Measurements from ENCODE around the gene SGO2.
A peak's percentile ranks its signal among the peaks of the same experiment; 100 is the strongest.

SGO2 gene

DNA sequence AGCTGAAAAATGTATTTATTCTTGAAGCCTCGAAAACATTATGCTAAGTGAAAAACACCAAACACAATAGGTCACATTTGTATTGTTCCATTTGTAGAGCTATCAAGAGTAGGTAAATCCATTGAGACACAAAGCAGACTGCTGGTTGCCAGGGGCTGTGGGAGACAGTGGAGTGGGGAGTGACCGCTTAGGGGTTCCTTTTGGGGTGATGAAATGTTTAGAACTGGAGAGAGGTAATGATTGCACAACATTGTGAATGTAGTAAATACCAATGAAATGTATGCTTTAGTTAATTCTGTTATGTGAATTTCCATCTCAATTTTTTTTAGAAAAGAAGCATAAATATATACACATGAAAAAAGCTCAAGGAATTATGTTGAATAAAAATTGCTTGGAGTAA lies 32.0 kb upstream of the SGO2 start:
- H3K79me2 ChIP-seq (ENCODE audit: control insufficient read depth, insufficient read depth, low read length) = no peaks in the 10 kb centered on the region
- H2BK120ac ChIP-seq (ENCODE audit: low read depth, low read length) = no peak overlapping the region
- no peak overlapping the region for H4K8ac ChIP-seq (ENCODE audit: low read depth, low read length)
- no peaks in the 10 kb centered on the region for H3K27me3 ChIP-seq (ENCODE audit: insufficient read depth, low read length, poor library complexity)
- no peaks in the 10 kb centered on the region for H3K4me1 ChIP-seq (ENCODE audit: control insufficient read depth, low read depth, low read length)
- no peak overlapping the region for H2BK5ac ChIP-seq (ENCODE audit: low read length)
- H4K5ac ChIP-seq (ENCODE audit: low read length) = no peak overlapping the region
- no peak overlapping the region for H3K18ac ChIP-seq (ENCODE audit: low read length)
- no peak overlapping the region for H3K9ac ChIP-seq (ENCODE audit: low read length)
- DNase-seq = no peak
- no peak overlapping the region for H3K23ac ChIP-seq (ENCODE audit: low read length)
- H3K4me2 ChIP-seq (ENCODE audit: low read length) = no peak overlapping the region
- no CpG with 5 or more reads among the region's 2 CpGs for WGBS (ENCODE audit: extremely low coverage, insufficient coverage, low lambda C conversion rate)
- no peaks in the 10 kb centered on the region for H3K79me1 ChIP-seq (ENCODE audit: low read length)
- no peak overlapping the region for H3K56ac ChIP-seq (ENCODE audit: low read length)
- no peak overlapping the region for H2BK15ac ChIP-seq (replicated peaks; ENCODE audit: low read depth)
- no peak overlapping the region for H3K4me3 ChIP-seq (ENCODE audit: low read length)
- no peak overlapping the region for H3K27ac ChIP-seq (ENCODE audit: low read depth, low read length)
- no peak overlapping the region for H3K4ac ChIP-seq (ENCODE audit: low read depth, low read length)
- H2AK5ac ChIP-seq (ENCODE audit: low read length) = no peak overlapping the region
- H3K36me3 ChIP-seq (ENCODE audit: control insufficient read depth, insufficient read depth, low read length) = no peaks in the 10 kb centered on the region

DNA sequence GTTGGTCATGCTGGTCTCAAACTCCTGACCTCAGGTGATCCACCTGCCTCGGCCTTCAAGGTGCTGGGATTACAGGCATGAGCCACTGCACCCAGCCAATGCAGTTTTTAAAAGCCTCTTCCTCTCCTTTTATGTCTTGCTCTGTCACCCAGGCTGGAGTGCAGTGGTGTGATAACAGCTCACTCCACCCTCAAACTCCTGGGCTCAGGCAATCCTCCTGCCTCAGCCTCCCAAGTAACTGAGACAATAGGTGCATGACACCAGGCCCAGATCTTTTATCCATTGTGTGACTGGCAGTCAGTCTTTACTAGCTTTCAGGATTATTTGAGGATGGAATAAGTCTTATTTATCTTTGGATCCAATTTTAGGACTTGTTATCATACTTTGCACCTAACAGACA lies 29.3 kb upstream of the SGO2 start:
- Histone ChIP-seq H2BK5ac (ENCODE audit: low read length) (no peak overlapping the region), H3K4ac (ENCODE audit: low read depth, low read length) (no peak overlapping the region), H3K9ac (ENCODE audit: low read length) (no peak overlapping the region), H3K27ac (ENCODE audit: low read depth, low read length) (no peak overlapping the region), H4K8ac (ENCODE audit: low read depth, low read length) (no peak overlapping the region), H3K18ac (ENCODE audit: low read length) (no peak overlapping the region), H2BK15ac (replicated peaks; ENCODE audit: low read depth) (no peak overlapping the region), H2BK120ac (ENCODE audit: low read depth, low read length) (no peak overlapping the region), H3K27me3 (ENCODE audit: insufficient read depth, low read length, poor library complexity) (no peaks in the 10 kb centered on the region), H4K5ac (ENCODE audit: low read length) (no peak overlapping the region), H2AK5ac (ENCODE audit: low read length) (no peak overlapping the region), H3K79me2 (ENCODE audit: control insufficient read depth, insufficient read depth, low read length) (no peaks in the 10 kb centered on the region), H3K4me3 (ENCODE audit: low read length) (no peak overlapping the region), H3K4me2 (ENCODE audit: low read length) (no peak overlapping the region), H3K36me3 (ENCODE audit: control insufficient read depth, insufficient read depth, low read length) (no peaks in the 10 kb centered on the region), H3K4me1 (ENCODE audit: control insufficient read depth, low read depth, low read length) (no peaks in the 10 kb centered on the region), H3K79me1 (ENCODE audit: low read length) (no peaks in the 10 kb centered on the region), H3K56ac (ENCODE audit: low read length) (no peak overlapping the region), H3K23ac (ENCODE audit: low read length) (no peak overlapping the region)
- DNase-seq = no peak
- WGBS (ENCODE audit: extremely low coverage, insufficient coverage, low lambda C conversion rate) = no CpG with 5 or more reads among the region's 1 CpG

DNA sequence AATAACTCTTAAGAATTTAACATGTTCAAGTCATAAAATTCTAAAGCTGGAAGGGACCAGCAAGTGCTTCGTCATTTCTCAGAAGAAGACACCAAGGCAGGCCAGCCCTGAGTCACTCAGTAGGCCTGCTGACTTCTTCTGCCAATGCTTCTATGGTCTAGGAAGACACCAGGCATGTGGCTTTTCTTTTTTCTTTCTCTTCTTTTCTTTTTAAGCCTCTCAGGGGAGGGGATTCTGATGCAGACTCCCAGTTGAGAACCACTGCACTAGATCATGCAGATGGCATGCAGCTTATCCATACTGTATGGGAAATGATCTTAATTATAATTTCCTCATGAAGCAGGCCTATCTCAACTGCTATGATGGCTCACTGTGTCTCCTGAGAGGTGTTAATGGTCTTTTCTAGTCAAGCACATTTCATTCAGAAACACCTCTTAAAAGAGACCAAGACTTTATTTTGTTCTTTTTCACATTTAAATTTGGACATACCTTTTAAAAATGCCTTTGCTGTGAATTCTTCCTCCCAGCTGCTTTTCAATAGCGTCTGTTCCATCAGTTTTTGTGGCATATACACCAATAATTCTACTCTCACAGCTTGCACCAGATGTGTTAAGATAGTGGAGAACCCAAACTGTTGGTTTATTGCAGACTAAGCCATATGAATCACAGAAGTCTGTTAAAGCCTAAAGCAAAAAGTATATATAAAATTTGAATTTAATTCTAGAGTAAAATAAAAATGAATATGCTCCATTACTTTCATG lies 27.4 kb upstream of the SGO2 start:
- Histone ChIP-seq H3K4ac (ENCODE audit: low read depth, low read length) (no peak overlapping the region), H2AK5ac (ENCODE audit: low read length) (no peak overlapping the region), H2BK120ac (ENCODE audit: low read depth, low read length) (no peak overlapping the region), H3K36me3 (ENCODE audit: control insufficient read depth, insufficient read depth, low read length) (no peaks in the 10 kb centered on the region), H3K4me3 (ENCODE audit: low read length) (no peak overlapping the region), H3K79me1 (ENCODE audit: low read length) (no peaks in the 10 kb centered on the region), H3K9ac (ENCODE audit: low read length) (no peak overlapping the region), H3K56ac (ENCODE audit: low read length) (no peak overlapping the region), H3K4me2 (ENCODE audit: low read length) (no peak overlapping the region), H2BK5ac (ENCODE audit: low read length) (no peak overlapping the region), H3K79me2 (ENCODE audit: control insufficient read depth, insufficient read depth, low read length) (no peaks in the 10 kb centered on the region), H3K27ac (ENCODE audit: low read depth, low read length) (no peak overlapping the region), H2BK15ac (replicated peaks; ENCODE audit: low read depth) (no peak overlapping the region), H3K18ac (ENCODE audit: low read length) (no peak overlapping the region), H3K23ac (ENCODE audit: low read length) (no peak overlapping the region), H4K5ac (ENCODE audit: low read length) (no peak overlapping the region), H3K27me3 (ENCODE audit: insufficient read depth, low read length, poor library complexity) (no peaks in the 10 kb centered on the region), H3K4me1 (ENCODE audit: control insufficient read depth, low read depth, low read length) (no peaks in the 10 kb centered on the region), H4K8ac (ENCODE audit: low read depth, low read length) (no peak overlapping the region)
- peak; percentile 52 for DNase-seq
- no CpG with 5 or more reads among the region's 2 CpGs for WGBS (ENCODE audit: extremely low coverage, insufficient coverage, low lambda C conversion rate)

DNA sequence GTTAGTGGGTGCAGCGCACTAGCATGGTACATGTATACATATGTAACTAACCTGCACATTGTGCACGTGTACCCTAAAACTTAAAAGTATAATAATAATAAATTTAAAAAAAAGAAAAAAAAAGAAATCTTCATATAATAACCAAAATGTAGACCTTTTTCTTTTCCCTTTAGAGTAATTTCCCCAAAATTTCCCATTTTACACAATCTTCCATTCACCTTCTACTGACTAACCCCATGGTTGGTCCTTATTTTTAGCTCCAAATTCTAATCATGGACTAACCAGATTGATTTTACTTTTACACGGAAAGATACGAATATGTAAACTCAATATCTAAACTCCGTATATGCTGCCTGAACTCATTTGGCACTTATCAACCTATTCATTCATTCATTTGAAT lies 23.8 kb upstream of the SGO2 start:
- Histone ChIP-seq H3K4ac (ENCODE audit: low read depth, low read length) (no peak overlapping the region), H2BK120ac (ENCODE audit: low read depth, low read length) (no peak overlapping the region), H3K56ac (ENCODE audit: low read length) (no peak overlapping the region), H3K23ac (ENCODE audit: low read length) (no peak overlapping the region), H3K36me3 (ENCODE audit: control insufficient read depth, insufficient read depth, low read length) (no peaks in the 10 kb centered on the region), H3K18ac (ENCODE audit: low read length) (no peak overlapping the region), H3K4me2 (ENCODE audit: low read length) (no peak overlapping the region), H3K79me2 (ENCODE audit: control insufficient read depth, insufficient read depth, low read length) (no peaks in the 10 kb centered on the region), H4K8ac (ENCODE audit: low read depth, low read length) (no peak overlapping the region), H4K5ac (ENCODE audit: low read length) (no peak overlapping the region), H3K27me3 (ENCODE audit: insufficient read depth, low read length, poor library complexity) (no peaks in the 10 kb centered on the region), H2BK5ac (ENCODE audit: low read length) (no peak overlapping the region), H2AK5ac (ENCODE audit: low read length) (no peak overlapping the region), H3K4me1 (ENCODE audit: control insufficient read depth, low read depth, low read length) (no peaks in the 10 kb centered on the region), H3K27ac (ENCODE audit: low read depth, low read length) (no peak overlapping the region), H3K4me3 (ENCODE audit: low read length) (no peak overlapping the region), H3K9ac (ENCODE audit: low read length) (no peak overlapping the region), H2BK15ac (replicated peaks; ENCODE audit: low read depth) (no peak overlapping the region), H3K79me1 (ENCODE audit: low read length) (no peaks in the 10 kb centered on the region)
- DNase-seq = no peak
- WGBS (ENCODE audit: extremely low coverage, insufficient coverage, low lambda C conversion rate) = no CpG with 5 or more reads among the region's 5 CpGs

DNA sequence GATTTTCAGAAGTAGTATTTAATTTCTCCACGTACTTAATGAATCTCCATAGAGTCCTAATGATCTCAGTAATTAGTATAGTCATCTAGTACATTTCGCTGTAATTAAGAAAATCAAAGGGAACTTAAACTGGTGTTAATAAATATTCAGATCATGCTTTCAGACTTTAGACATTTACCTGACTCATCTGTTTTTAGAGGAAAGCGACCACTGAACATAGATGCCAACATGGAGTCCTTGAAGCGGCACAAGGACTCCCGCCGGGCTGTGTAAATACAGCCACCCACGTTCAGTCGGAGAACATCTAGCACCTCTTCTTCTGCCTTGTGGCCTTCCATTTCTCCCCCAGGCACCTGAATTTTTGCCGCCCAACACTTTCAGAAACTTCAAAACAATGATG lies 19.3 kb upstream of the SGO2 start:
- H3K4me1 ChIP-seq (ENCODE audit: control insufficient read depth, low read depth, low read length) = peaks cover 4% of the 10 kb centered on the region
- no peaks in the 10 kb centered on the region for H3K36me3 ChIP-seq (ENCODE audit: control insufficient read depth, insufficient read depth, low read length)
- no peak overlapping the region for H3K9ac ChIP-seq (ENCODE audit: low read length)
- H3K79me2 ChIP-seq (ENCODE audit: control insufficient read depth, insufficient read depth, low read length) = no peaks in the 10 kb centered on the region
- H3K18ac ChIP-seq (ENCODE audit: low read length) = no peak overlapping the region
- H2BK15ac ChIP-seq (replicated peaks; ENCODE audit: low read depth) = no peak overlapping the region
- H3K27ac ChIP-seq (ENCODE audit: low read depth, low read length) = no peak overlapping the region
- no CpG with 5 or more reads among the region's 9 CpGs for WGBS (ENCODE audit: extremely low coverage, insufficient coverage, low lambda C conversion rate)
- no peak overlapping the region for H3K23ac ChIP-seq (ENCODE audit: low read length)
- no peak overlapping the region for H2AK5ac ChIP-seq (ENCODE audit: low read length)
- no peak overlapping the region for H2BK120ac ChIP-seq (ENCODE audit: low read depth, low read length)
- DNase-seq = no peak
- H4K5ac ChIP-seq (ENCODE audit: low read length) = no peak overlapping the region
- no peak overlapping the region for H3K56ac ChIP-seq (ENCODE audit: low read length)
- H4K8ac ChIP-seq (ENCODE audit: low read depth, low read length) = no peak overlapping the region
- no peaks in the 10 kb centered on the region for H3K27me3 ChIP-seq (ENCODE audit: insufficient read depth, low read length, poor library complexity)
- no peak overlapping the region for H3K4me2 ChIP-seq (ENCODE audit: low read length)
- no peak overlapping the region for H3K4me3 ChIP-seq (ENCODE audit: low read length)
- no peaks in the 10 kb centered on the region for H3K79me1 ChIP-seq (ENCODE audit: low read length)
- H3K4ac ChIP-seq (ENCODE audit: low read depth, low read length) = no peak overlapping the region
- no peak overlapping the region for H2BK5ac ChIP-seq (ENCODE audit: low read length)

DNA sequence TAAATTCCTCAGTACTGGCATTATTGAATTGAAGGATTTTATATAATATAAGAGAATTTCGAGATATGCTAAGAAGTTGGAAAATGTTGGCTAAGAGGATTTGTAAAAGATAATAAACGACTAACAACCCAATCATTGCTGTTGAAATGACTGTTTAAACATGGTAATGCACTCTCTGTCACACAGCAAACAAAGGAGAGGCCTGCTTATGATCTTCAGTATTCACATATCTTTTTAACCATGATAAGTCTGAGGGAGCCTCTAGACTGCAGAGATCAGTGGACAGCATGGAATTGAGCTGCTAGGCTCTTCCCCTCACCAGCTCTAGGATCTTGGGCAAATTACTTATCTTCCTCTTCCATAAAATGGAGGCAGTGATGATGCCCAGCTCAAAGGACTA lies 18.8 kb upstream of the SGO2 start:
- Histone ChIP-seq H3K23ac (ENCODE audit: low read length) (no peak overlapping the region), H3K27me3 (ENCODE audit: insufficient read depth, low read length, poor library complexity) (no peaks in the 10 kb centered on the region), H4K8ac (ENCODE audit: low read depth, low read length) (no peak overlapping the region), H3K79me1 (ENCODE audit: low read length) (no peaks in the 10 kb centered on the region), H3K4me2 (ENCODE audit: low read length) (no peak overlapping the region), H3K56ac (ENCODE audit: low read length) (no peak overlapping the region), H4K5ac (ENCODE audit: low read length) (no peak overlapping the region), H3K4ac (ENCODE audit: low read depth, low read length) (no peak overlapping the region), H3K36me3 (ENCODE audit: control insufficient read depth, insufficient read depth, low read length) (no peaks in the 10 kb centered on the region), H3K18ac (ENCODE audit: low read length) (no peak overlapping the region), H3K4me1 (ENCODE audit: control insufficient read depth, low read depth, low read length) (peaks cover 4% of the 10 kb centered on the region), H3K79me2 (ENCODE audit: control insufficient read depth, insufficient read depth, low read length) (no peaks in the 10 kb centered on the region), H2AK5ac (ENCODE audit: low read length) (no peak overlapping the region), H3K4me3 (ENCODE audit: low read length) (no peak overlapping the region), H2BK120ac (ENCODE audit: low read depth, low read length) (no peak overlapping the region), H2BK15ac (replicated peaks; ENCODE audit: low read depth) (no peak overlapping the region), H3K9ac (ENCODE audit: low read length) (no peak overlapping the region), H2BK5ac (ENCODE audit: low read length) (no peak overlapping the region), H3K27ac (ENCODE audit: low read depth, low read length) (no peak overlapping the region)
- DNase-seq = no peak
- WGBS (ENCODE audit: extremely low coverage, insufficient coverage, low lambda C conversion rate) = 100% methylated on average over 1 of the region's 2 CpGs

Measured in mesendoderm (in vitro differentiated cells).